WERI-Rb-1 (cell line): ENCODE results near the gene PKNOX1.

Experiments used
- DNase-seq: peaks from one replicate; pipeline ENCODE4 v3.0.0-alpha.2; 2020
- H3K27ac ChIP-seq: fragments of 250-450 bp; sonication (Bioruptor Pico); 2 replicates; pipeline ENCODE4 v1.5.1; 2020; ENCODE audit warnings: mild to moderate bottlenecking, moderate library complexity
- H3K27me3 ChIP-seq: fragments of 250-450 bp; sonication (Bioruptor Pico); 2 replicates; pipeline ENCODE4 v1.5.1; 2021; ENCODE audit warnings: mild to moderate bottlenecking, low read depth, moderate library complexity; ENCODE audit not compliant: insufficient read depth, severe bottlenecking
- H3K36me3 ChIP-seq: fragments of 250-450 bp; sonication (Bioruptor Pico); 2 replicates; pipeline ENCODE4 v1.5.1; 2020; ENCODE audit warnings: mild to moderate bottlenecking, moderate library complexity
- H3K4me3 ChIP-seq: 2 replicates; pipeline ENCODE4 v1.5.1; 2011; ENCODE audit warnings: low read depth, mild to moderate bottlenecking, control low read depth, low read length
- H3K9me3 ChIP-seq: fragments of 250-450 bp; sonication (Bioruptor Pico); 2 replicates; pipeline ENCODE4 v1.5.1; 2021; ENCODE audit warnings: mild to moderate bottlenecking, moderate library complexity; ENCODE audit not compliant: severe bottlenecking
- TF ChIP-seq, protein P1 (sequence below): IDR thresholded peaks from 2 replicates; pipeline ENCODE4 v1.5.1; 2011; ENCODE audit warnings: low read depth, mild to moderate bottlenecking, control low read depth, inconsistent platforms, low read length

Gene PKNOX1

DNA sequence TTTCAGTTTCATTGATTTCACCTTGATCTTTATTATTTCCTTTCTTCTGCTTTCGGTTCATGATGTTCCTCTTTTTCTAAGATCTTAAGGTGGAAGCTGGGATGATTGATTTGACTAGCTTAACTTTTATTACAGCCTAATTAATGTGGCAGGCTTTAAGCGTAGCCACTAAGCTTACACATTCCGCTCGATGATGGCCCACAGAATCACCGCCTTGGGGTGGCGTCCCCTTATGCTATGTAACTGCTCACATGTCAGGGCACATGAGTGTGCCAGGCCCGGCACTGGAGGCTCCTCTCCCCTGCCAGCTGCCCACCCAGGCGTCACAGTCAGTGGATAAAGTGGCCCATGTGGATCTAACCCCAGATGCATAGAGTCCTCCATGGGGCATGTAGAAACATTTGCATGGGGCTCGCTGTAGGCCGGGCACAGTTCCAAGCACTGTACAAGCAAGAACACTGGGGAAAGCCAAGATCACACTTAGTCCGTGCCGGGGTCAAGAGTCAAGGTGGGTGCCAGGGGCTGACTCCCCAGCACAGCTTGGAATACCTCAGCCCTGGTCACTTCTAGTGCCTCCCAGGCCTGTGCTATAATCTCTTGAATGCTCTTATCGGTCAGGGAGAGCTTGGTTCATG, 41.7 kb downstream of the PKNOX1 start:
- H3K9me3 ChIP-seq, result no peaks in the 10 kb centered on the region
- TF ChIP-seq, protein P1, sequence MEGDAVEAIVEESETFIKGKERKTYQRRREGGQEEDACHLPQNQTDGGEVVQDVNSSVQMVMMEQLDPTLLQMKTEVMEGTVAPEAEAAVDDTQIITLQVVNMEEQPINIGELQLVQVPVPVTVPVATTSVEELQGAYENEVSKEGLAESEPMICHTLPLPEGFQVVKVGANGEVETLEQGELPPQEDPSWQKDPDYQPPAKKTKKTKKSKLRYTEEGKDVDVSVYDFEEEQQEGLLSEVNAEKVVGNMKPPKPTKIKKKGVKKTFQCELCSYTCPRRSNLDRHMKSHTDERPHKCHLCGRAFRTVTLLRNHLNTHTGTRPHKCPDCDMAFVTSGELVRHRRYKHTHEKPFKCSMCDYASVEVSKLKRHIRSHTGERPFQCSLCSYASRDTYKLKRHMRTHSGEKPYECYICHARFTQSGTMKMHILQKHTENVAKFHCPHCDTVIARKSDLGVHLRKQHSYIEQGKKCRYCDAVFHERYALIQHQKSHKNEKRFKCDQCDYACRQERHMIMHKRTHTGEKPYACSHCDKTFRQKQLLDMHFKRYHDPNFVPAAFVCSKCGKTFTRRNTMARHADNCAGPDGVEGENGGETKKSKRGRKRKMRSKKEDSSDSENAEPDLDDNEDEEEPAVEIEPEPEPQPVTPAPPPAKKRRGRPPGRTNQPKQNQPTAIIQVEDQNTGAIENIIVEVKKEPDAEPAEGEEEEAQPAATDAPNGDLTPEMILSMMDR, result no peak
- no peaks in the 10 kb centered on the region for H3K27me3 ChIP-seq
- DNase-seq, result no peak
- no peak overlapping the region for H3K4me3 ChIP-seq
- H3K36me3 ChIP-seq, result peaks cover 58% of the 10 kb centered on the region
- H3K27ac ChIP-seq, result no peak overlapping the region

DNA sequence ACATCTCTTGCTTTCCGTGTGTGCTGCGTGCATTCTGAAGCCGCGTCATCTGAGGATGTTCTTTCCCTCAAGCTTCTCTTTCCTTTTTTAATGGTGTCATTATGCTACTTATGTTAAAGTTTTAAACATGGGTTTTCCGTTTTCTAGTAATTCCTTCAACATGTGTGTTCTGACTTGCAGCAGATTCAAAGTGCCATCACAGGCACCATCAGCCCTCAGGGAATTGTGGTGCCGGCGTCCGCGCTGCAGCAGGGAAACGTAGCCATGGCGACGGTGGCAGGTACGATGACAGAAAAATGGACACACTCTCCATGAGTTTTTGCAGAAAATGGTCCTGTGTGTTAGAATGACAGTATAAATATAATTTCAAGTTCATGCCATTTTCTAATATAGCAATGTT, 42.4 kb downstream of the PKNOX1 start:
- H3K4me3 ChIP-seq, result no peak overlapping the region
- DNase-seq, result no peak
- TF ChIP-seq, protein P1, result no peak
- no peaks in the 10 kb centered on the region for H3K9me3 ChIP-seq
- no peak overlapping the region for H3K27ac ChIP-seq
- peaks cover 59% of the 10 kb centered on the region for H3K36me3 ChIP-seq
- H3K27me3 ChIP-seq, result no peaks in the 10 kb centered on the region

DNA sequence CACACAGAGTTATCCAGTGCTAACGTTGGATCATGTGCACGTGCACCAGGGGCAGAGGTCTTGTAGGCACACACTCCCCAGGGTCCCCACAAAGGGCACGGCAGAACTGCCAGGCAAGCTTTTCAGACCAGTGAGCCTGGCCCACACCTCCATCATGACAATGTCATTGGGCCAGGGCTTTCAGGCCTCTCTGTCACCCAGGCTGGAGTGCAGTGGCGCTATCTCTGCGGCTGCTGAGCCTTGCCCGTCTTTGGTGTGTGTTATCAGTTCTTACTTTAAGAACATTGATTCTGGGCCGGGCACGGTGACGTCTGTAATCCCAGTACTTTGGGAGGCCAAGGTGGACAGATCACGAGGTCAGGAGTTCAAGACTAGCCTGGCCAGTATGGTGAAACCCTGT, 44.2 kb downstream of the PKNOX1 start:
- Histone ChIP-seq H3K4me3 (no peak overlapping the region), H3K9me3 (no peaks in the 10 kb centered on the region), H3K27ac (no peak overlapping the region), H3K36me3 (peaks cover 58% of the 10 kb centered on the region), H3K27me3 (no peaks in the 10 kb centered on the region)
- TF ChIP-seq, protein P1, result no peak
- no peak for DNase-seq

DNA sequence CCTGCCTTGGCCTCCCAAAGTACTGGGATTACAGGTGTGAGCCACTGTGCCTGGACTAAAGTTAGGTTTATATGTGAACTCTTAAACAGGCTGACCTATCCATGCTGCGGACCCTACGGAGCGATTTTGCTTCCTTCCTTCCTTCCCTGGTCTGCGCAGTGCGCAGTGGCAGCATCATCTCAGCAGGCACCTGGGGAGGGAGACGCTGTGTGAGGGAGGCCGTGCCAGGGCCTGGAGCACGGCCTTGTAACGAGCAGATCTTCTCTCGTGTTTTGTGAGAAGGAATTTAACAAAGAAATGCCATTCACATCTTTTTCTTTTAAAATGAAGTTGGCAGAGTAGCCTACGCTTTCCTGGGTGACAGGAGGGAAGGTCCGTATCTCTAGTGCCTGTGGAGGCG, 45.8 kb downstream of the PKNOX1 start:
- DNase-seq, result no peak
- no peaks in the 10 kb centered on the region for H3K27me3 ChIP-seq
- no peak overlapping the region for H3K4me3 ChIP-seq
- H3K9me3 ChIP-seq, result no peaks in the 10 kb centered on the region
- TF ChIP-seq, protein P1, result no peak
- H3K27ac ChIP-seq, result no peak overlapping the region
- peaks cover 63% of the 10 kb centered on the region for H3K36me3 ChIP-seq

DNA sequence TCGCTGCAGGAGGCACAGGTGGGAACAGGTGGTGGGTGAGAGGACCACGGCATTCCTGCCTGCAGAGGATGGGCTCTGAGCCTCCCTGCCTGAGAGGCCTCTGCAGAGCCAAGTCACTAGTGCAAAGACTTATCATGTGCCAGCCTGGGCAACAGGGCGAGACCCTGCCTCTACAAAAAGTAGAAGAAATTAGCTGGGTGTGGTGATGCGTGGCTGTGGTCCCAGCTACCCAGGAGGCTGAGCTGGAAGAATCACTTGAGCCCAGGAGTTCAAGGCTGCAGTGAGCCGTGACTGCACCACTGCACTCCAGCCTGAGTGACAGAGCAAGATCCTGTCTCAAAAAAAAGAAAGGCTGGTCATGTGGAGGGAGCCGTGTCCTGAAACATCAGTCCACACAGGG, 46.4 kb downstream of the PKNOX1 start:
- TF ChIP-seq, protein P1, result no peak
- H3K9me3 ChIP-seq, result no peaks in the 10 kb centered on the region
- peaks cover 69% of the 10 kb centered on the region for H3K36me3 ChIP-seq
- H3K4me3 ChIP-seq, result no peak overlapping the region
- no peak for DNase-seq
- no peaks in the 10 kb centered on the region for H3K27me3 ChIP-seq
- no peak overlapping the region for H3K27ac ChIP-seq

DNA sequence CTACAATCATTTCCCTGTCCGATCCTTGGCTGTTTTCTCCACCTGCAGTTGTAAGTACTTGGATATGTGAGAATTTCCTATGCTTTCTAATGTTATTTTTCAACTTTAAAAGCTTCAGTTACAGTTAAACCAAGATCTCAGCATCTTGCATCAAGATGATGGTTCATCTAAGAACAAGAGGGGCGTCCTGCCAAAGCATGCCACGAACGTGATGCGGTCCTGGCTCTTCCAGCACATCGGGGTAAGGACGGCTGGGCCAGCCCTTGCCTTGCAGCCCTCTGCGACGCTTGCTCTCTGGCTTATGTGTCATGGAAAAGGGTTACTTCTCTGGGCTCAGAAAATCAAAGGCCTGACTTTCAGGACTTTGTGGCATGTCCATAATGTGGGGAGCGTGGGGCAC, 46.8 kb downstream of the PKNOX1 start:
- Histone ChIP-seq H3K27me3 (no peaks in the 10 kb centered on the region), H3K27ac (no peak overlapping the region), H3K4me3 (no peak overlapping the region), H3K9me3 (no peaks in the 10 kb centered on the region), H3K36me3 (peaks cover 65% of the 10 kb centered on the region)
- TF ChIP-seq, protein P1, result no peak
- no peak for DNase-seq
